ENCODE measurements around the gene GALNT2. TPM values are rescaled to one million over a fixed set of nuclear protein-coding genes. Genes with fewer than 3 reads are reported as not detected.

The GALNT2 gene
- total and polyA plus RNA-seq, 2 of the 13 experiments (the other 11 are each of a cell fraction or from before 2014, with no cell fraction given): 39.3 to 39.6 TPM

DNA sequence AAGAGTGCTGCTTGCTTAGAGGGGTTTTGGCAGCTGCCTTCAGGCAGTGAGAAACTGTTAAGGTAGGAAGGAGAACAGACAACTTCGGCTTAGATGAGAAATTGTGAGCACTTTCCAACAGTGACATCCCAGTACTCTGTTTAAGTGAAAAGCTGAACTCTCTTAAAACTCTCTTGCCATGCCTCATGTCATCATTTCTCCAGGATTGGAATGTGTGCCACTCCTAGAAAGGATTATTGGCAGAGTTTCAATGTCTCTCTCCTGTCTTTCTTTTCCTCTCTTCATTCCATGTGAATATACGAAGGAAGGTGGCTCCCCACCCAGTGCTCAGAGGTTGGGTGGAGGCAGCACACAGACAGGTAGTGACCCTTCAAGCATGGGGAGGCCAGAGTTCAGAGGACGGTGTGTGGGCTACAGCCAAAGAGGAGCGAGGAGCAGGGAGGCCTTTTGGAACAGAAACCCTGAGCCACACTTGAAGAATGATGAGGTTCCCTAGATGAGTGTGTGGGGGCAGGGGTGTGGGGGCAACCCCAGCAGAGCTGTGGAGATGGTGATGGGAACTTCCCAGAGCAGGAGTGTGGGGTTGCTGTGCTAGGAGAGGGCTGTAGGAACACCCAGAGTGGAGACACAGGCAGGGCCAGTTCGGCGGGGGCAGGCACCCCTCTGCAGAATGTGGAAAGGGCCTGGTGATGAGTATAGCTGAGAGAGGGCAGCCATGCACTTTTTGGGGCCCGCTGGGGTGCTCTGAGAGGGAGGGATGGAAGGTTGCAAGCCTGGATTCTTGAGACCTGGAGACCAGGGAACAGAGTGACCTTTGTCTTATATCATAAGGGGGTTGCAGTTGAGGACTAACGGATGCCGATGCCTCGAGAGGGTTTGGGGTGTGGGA is 58.8 kb downstream of the GALNT2 start (continued):
- TF ChIP-seq, protein P1, sequence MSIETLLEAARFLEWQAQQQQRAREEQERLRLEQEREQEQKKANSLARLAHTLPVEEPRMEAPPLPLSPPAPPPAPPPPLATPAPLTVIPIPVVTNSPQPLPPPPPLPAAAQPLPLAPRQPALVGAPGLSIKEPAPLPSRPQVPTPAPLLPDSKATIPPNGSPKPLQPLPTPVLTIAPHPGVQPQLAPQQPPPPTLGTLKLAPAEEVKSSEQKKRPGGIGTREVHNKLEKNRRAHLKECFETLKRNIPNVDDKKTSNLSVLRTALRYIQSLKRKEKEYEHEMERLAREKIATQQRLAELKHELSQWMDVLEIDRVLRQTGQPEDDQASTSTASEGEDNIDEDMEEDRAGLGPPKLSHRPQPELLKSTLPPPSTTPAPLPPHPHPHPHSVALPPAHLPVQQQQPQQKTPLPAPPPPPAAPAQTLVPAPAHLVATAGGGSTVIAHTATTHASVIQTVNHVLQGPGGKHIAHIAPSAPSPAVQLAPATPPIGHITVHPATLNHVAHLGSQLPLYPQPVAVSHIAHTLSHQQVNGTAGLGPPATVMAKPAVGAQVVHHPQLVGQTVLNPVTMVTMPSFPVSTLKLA (IDR thresholded peaks at IDR 0.05): no peak
- TF ChIP-seq ZMAT3 (CRISPR knock-in tag; conservative IDR thresholded peaks at IDR 0.05) (no peak), HNRNPL (IDR thresholded peaks at IDR 0.05; ENCODE audit: low read depth, low read length) (no peak), GMEB1 (CRISPR knock-in tag; IDR thresholded peaks at IDR 0.05; ENCODE audit: borderline replicate concordance) (no peak), ZNF512B (CRISPR knock-in tag; IDR thresholded peaks at IDR 0.05; ENCODE audit: borderline replicate concordance) (no peak)

All from HepG2 (cell line).